Measurements from ENCODE around the gene PCGF3. TPM values are rescaled to one million over a fixed set of nuclear protein-coding genes. Genes with fewer than 3 reads are reported as not detected.

Gene PCGF3
- total RNA-seq, 1 donor from 2014 or later: 55.4 TPM

GRCh38 chr4:718460-718859, 12.8 kb downstream of the PCGF3 start:
- Mint-ChIP-seq H3K36me3 (ENCODE audit: low read depth) (peaks cover 9% of the 10 kb centered on the region), H3K4me1 (ENCODE audit: low read depth) (peaks cover 41% of the 10 kb centered on the region), H3K27me3 (ENCODE audit: low read depth) (no peaks in the 10 kb centered on the region), H3K4me3 (ENCODE audit: unreplicated experiment) (no peak overlapping the region), H3K9me3 (ENCODE audit: low read depth) (no peaks in the 10 kb centered on the region), H3K27ac (ENCODE audit: unreplicated experiment) (no peak overlapping the region)
- DNase-seq (ENCODE audit: low spot score): no peak
- TF ChIP-seq CTCF (IDR thresholded peaks at IDR 0.05): no peak

- Mint-ChIP-seq H3K4me3 (ENCODE audit: unreplicated experiment) (peak overlapping the region; percentile 19), H3K27ac (ENCODE audit: unreplicated experiment) (peak overlapping the region; percentile 91)
These were observed 14.7 kb downstream of the PCGF3 start for GRCh38 chr4:720111-720860.

GRCh38 chr4:721261-722168, 15.9 kb downstream of the PCGF3 start:
- Mint-ChIP-seq H3K27me3 (ENCODE audit: low read depth) (no peaks in the 10 kb centered on the region), H3K4me1 (ENCODE audit: low read depth) (peaks cover 48% of the 10 kb centered on the region), H3K36me3 (ENCODE audit: low read depth) (peaks cover 7% of the 10 kb centered on the region), H3K9me3 (ENCODE audit: low read depth) (no peaks in the 10 kb centered on the region), H3K4me3 (ENCODE audit: unreplicated experiment) (peak overlapping the region; percentile 9), H3K27ac (ENCODE audit: unreplicated experiment) (peak overlapping the region; percentile 91)
- no peak for DNase-seq (ENCODE audit: low spot score)
- no peak for TF ChIP-seq CTCF (IDR thresholded peaks at IDR 0.05)

More at GRCh38 chr4:720111-720860, 14.7 kb downstream of the PCGF3 start:
- no peak for DNase-seq (ENCODE audit: low spot score)
- no peak for TF ChIP-seq CTCF (IDR thresholded peaks at IDR 0.05)
- Mint-ChIP-seq H3K9me3 (ENCODE audit: low read depth) (no peaks in the 10 kb centered on the region), H3K36me3 (ENCODE audit: low read depth) (peaks cover 7% of the 10 kb centered on the region), H3K27me3 (ENCODE audit: low read depth) (no peaks in the 10 kb centered on the region), H3K4me1 (ENCODE audit: low read depth) (peaks cover 41% of the 10 kb centered on the region)

GRCh38 chr4:722169-722725, 16.6 kb downstream of the PCGF3 start:
- no peak for TF ChIP-seq CTCF (IDR thresholded peaks at IDR 0.05)
- H3K27ac Mint-ChIP-seq (ENCODE audit: unreplicated experiment): no peak overlapping the region

GRCh38 chr4:722851-723360, 17.3 kb downstream of the PCGF3 start:
- DNase-seq (ENCODE audit: low spot score): no peak
- Mint-ChIP-seq H3K27me3 (ENCODE audit: low read depth) (no peaks in the 10 kb centered on the region), H3K4me3 (ENCODE audit: unreplicated experiment) (no peak overlapping the region), H3K4me1 (ENCODE audit: low read depth) (peaks cover 55% of the 10 kb centered on the region), H3K36me3 (ENCODE audit: low read depth) (peaks cover 7% of the 10 kb centered on the region), H3K27ac (ENCODE audit: unreplicated experiment) (no peak overlapping the region), H3K9me3 (ENCODE audit: low read depth) (no peaks in the 10 kb centered on the region)
- TF ChIP-seq CTCF (IDR thresholded peaks at IDR 0.05): no peak

More at GRCh38 chr4:722169-722725, 16.6 kb downstream of the PCGF3 start:
- Mint-ChIP-seq H3K4me1 (ENCODE audit: low read depth) (peaks cover 54% of the 10 kb centered on the region), H3K27me3 (ENCODE audit: low read depth) (no peaks in the 10 kb centered on the region), H3K36me3 (ENCODE audit: low read depth) (peaks cover 7% of the 10 kb centered on the region), H3K9me3 (ENCODE audit: low read depth) (no peaks in the 10 kb centered on the region), H3K4me3 (ENCODE audit: unreplicated experiment) (no peak overlapping the region)
- no peak for DNase-seq (ENCODE audit: low spot score)

All from chondrocyte (in vitro differentiated cells).